HUES48 (cell line): ENCODE measurements around the gene KCNK18.
"Not testable (repeated sequence)": the region's sequence is repeated elsewhere in the genome, so short reads cannot be mapped to it uniquely, and the experiment has no call there.

Experiments
- H3K27ac ChIP-seq: one replicate; pipeline ENCODE4 v1.7.0; 2013; ENCODE audit warnings: low read depth, low read length, inconsistent platforms
- H3K27me3 ChIP-seq: 2 replicates; pipeline ENCODE4 v1.6.1; 2013; ENCODE audit warnings: mild to moderate bottlenecking, low read length; ENCODE audit not compliant: control insufficient read depth, insufficient read depth
- H3K36me3 ChIP-seq: 2 replicates; pipeline ENCODE4 v1.6.1; 2013; ENCODE audit warnings: low read length; ENCODE audit not compliant: control insufficient read depth, insufficient read depth
- H3K4me1 ChIP-seq: 2 replicates; pipeline ENCODE4 v1.6.1; 2013; ENCODE audit warnings: mild to moderate bottlenecking, low read length; ENCODE audit not compliant: control insufficient read depth, insufficient read depth
- H3K4me3 ChIP-seq: 2 replicates; pipeline ENCODE4 v1.5.1; 2013; ENCODE audit warnings: mild to moderate bottlenecking, low read depth, low read length
- H3K9ac ChIP-seq: 2 replicates; pipeline ENCODE4 v1.6.1; 2013; ENCODE audit warnings: mild to moderate bottlenecking, low read depth, low read length, moderate library complexity
- H3K9me3 ChIP-seq: 2 replicates; pipeline ENCODE4 v1.6.1; 2013; ENCODE audit warnings: low read length; ENCODE audit not compliant: control insufficient read depth, insufficient read depth

Gene KCNK18

DNA sequence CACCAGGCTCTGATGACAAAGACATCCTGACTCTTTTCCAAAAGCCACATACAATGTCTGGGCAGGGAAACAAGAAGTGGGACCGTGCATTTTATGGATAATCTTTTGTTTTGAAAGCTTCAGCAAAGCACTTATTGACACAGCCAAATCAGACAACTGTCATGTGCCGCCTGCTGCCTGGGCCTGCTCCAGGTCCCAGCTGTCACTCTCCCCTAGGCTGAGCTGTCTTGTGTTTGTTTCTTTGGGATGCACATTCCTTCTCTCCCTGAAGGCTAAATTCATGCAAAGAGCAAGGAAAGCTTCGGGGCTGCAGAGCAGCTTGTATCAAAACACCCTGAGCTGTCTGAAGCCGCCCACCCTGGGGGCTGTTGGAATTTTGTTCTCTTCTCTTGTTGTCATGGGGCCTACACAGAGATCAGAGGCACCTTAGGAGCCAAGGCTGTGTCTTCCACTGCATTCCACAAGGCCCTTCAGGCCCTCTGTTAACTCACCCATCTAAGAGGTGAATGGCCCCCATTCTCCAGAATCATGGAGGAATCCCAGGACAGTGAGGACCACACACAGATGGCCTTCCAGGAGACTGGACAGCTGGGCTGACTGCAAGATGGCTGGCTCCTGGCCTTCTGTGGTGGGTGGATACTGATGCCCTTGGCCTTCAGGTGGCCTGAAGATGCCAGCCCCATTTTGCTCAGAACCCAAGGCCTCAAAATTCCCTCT, 25.8 kb downstream of the KCNK18 start:
- H3K27me3 ChIP-seq: peaks cover 4% of the 10 kb centered on the region

DNA sequence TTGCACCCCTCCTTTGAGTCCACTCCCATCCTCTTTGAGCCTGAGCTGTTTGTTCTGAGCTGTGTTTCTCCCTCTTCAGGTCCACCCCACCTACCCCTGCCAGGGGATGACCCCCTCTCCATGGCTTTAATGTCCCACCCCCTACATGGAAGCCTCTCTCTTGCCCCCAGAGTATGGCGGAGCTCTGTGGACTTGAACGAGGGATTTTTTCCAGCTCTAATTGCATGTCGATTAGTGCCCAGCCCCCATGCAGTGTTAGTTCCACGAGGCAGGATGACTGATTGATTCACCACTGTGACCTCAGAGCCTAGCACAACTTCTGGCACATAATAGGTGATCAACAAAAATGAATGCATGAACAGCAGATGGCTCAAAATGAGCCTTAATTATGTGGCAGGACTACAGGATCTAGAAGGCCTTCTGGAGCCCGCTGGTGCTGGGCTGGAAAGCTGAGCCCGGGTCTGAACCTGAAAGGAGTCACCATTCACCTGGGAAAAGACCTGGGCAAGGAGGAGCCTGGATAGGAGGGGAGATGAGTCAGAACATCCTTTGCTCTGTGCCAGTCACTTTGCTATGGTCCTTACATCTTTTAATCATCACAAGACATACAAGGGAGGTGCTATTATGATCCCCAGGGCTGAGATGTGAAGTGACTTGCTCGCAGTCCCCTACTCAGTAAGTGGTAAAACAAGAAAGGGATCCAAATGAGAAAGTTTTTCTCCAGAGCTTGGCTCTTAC, 26.6 kb downstream of the KCNK18 start:
- Histone ChIP-seq H3K4me1 (no peaks in the 10 kb centered on the region), H3K9ac (no peak overlapping the region), H3K36me3 (no peaks in the 10 kb centered on the region), H3K4me3 (no peak overlapping the region), H3K27me3 (no peaks in the 10 kb centered on the region), H3K9me3 (no peaks in the 10 kb centered on the region), H3K27ac (no peak overlapping the region)

More for the DNA sequence above, 25.8 kb downstream of the KCNK18 start:
- Histone ChIP-seq H3K4me3 (no peak overlapping the region), H3K4me1 (no peaks in the 10 kb centered on the region), H3K9ac (no peak overlapping the region), H3K27ac (no peak overlapping the region), H3K36me3 (no peaks in the 10 kb centered on the region), H3K9me3 (no peaks in the 10 kb centered on the region)

DNA sequence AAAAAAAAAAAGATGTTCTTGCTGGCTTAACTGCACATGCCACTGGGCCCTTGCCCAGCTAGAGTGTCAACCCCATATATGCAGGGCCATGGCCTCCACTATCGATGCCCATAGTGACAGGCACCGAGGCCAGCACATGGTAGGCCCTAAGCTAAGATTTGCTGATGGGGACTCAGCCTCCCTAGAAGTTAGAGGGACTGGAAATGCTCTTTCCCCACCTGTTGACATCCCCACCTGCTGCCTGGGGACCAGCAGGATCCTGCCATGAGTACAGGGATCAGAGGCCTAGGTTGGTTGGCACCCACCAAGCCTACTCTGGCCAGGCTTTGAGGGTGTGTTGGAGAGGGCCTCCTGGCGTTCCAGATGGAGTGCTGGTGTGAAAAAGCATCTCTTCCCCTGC, 27.6 kb downstream of the KCNK18 start:
- Histone ChIP-seq H3K27ac (no peak overlapping the region), H3K27me3 (no peaks in the 10 kb centered on the region), H3K9me3 (no peaks in the 10 kb centered on the region)

DNA sequence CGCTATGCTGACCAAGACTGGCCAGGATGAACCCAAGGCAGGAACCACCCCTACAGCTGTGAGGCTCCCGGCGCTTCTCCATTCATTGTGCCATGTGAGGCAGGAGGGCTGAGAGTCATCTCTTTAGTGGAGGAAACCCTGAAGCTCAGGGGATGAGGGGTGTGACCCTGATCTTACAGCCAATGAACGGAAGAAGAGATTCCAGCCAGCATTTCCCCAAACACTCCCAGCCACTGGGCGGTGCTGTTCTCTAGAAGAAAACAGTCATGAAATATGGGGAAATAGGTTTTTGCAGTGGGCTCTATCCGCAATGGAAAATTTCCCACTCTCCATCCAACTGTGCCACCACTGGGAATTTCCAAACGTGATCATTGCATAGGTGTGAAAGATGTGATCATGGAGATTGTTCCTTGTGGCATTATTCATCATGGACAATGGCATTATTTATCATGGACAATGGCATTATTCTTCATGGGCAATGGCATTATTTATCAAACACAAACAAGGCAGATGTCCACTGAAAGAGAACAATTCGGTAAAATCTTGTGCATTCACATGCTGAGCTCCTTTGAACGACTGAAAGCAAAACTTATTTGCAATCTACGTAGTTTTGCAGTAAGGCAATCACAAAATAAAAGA, 29.6 kb downstream of the KCNK18 start:
- Histone ChIP-seq H3K27me3 (no peaks in the 10 kb centered on the region), H3K36me3 (no peaks in the 10 kb centered on the region), H3K4me3 (no peak overlapping the region)

More for the DNA sequence above, 27.6 kb downstream of the KCNK18 start:
- Histone ChIP-seq H3K4me1 (no peaks in the 10 kb centered on the region), H3K4me3 (no peak overlapping the region), H3K36me3 (no peaks in the 10 kb centered on the region), H3K9ac (no peak overlapping the region)

DNA sequence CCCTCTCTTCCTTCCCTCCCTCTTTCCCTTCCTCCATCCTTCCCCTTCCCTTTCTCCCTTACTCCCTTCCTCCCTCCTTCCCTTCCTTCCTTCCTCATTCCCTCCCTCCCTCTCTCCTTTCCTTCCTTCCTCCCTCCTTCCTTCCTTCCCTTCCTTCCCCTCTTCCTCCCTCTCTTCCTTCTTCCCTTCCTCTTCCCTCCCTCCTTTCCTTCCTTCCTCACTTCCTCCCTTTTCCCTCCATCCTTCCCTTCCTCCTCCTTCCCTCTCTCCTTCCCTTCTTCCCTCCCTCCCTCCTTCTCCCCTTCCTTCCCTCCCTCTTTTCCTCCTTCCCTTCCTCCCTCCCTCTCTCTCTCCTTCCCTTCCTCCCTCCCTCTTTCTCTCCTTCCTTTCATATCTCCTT, 30.9 kb downstream of the KCNK18 start:
- Histone ChIP-seq H3K9ac (no peak overlapping the region), H3K27me3 (no peaks in the 10 kb centered on the region), H3K9me3 (no peaks in the 10 kb centered on the region), H3K36me3 (no peaks in the 10 kb centered on the region), H3K4me1 (no peaks in the 10 kb centered on the region), H3K4me3 (no peak overlapping the region), H3K27ac (no peak overlapping the region)

More for the DNA sequence above, 29.6 kb downstream of the KCNK18 start:
- Histone ChIP-seq H3K9me3 (no peaks in the 10 kb centered on the region), H3K27ac (no peak overlapping the region), H3K9ac (no peak overlapping the region), H3K4me1 (no peaks in the 10 kb centered on the region)

DNA sequence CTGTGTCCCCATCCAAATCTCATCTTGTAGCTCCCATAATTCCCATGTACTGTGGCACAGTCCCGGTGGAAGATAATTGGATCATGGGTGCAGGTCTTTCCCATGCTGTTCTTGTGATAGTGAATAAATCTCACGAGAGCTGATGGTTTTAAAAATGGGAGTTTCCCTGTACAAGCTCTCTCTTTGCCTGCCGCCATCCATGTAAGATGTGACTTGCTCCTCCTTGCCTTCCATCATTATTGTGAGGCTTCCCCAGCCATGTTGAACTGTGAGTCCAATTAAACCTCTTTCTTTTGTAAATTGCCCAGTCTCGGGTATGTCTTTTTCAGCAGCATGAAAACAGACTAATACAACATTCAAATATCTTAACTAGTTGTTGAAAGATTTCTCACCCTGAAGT, 32.8 kb downstream of the KCNK18 start:
- not testable (repeated sequence) for H3K4me1 ChIP-seq, H3K9ac ChIP-seq, H3K27me3 ChIP-seq, H3K9me3 ChIP-seq, H3K27ac ChIP-seq, H3K36me3 ChIP-seq, H3K4me3 ChIP-seq

DNA sequence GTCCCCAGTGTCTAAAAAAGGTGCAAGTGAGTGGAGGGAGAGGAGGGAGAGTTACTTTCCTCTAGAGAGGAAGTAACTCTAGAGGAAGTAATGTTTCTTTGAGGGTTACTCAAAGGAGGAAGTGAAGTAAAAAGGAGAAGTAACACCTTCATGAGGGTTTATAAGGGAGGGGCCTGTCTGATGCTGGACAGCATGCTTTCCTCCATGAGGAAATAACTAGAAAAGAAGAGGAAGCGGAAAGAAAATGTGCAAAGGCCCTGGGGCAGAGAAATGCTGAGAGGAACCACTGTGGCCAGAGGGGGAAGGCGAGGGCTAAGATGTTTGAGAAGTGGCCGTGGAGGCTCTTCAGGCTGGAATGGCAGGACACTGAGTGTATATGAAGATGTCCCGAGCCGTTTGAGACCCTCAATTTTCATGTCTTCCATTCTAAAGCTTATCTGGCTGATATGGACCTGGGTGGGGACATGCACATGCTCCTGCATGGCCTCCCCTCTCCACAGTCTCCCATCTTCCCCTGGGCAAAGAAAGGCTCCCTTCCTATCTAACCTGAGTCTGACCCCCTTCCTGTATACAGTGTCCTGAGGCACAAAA, 40.2 kb downstream of the KCNK18 start:
- no peaks in the 10 kb centered on the region for H3K36me3 ChIP-seq
- no peaks in the 10 kb centered on the region for H3K4me1 ChIP-seq
- no peaks in the 10 kb centered on the region for H3K9me3 ChIP-seq
- no peak overlapping the region for H3K9ac ChIP-seq
- H3K27me3 ChIP-seq: peaks cover 28% of the 10 kb centered on the region
- no peak overlapping the region for H3K27ac ChIP-seq
- H3K4me3 ChIP-seq: no peak overlapping the region

DNA sequence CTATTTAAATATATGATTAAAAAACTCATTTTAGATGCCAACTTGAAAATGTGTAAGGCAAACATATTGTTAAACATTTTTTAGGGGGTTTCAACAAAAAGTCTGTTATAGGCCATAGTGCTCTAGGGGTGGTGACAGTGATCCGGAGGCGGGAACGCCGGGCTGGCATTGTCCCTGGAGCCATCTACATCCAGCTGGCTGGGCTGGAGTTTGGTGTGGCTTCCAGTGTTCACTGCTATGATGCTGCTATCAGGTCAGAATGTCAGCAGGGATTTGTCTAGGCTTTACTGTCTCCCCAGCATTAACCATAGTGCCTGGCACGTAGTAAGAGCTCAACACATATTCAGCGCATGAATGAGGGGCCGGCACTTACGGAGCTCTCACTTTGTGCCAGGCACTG, 41.8 kb downstream of the KCNK18 start:
- Histone ChIP-seq H3K4me1 (no peaks in the 10 kb centered on the region), H3K4me3 (no peak overlapping the region), H3K36me3 (no peaks in the 10 kb centered on the region), H3K9ac (no peak overlapping the region), H3K9me3 (no peaks in the 10 kb centered on the region), H3K27ac (no peak overlapping the region), H3K27me3 (peaks cover 43% of the 10 kb centered on the region)

DNA sequence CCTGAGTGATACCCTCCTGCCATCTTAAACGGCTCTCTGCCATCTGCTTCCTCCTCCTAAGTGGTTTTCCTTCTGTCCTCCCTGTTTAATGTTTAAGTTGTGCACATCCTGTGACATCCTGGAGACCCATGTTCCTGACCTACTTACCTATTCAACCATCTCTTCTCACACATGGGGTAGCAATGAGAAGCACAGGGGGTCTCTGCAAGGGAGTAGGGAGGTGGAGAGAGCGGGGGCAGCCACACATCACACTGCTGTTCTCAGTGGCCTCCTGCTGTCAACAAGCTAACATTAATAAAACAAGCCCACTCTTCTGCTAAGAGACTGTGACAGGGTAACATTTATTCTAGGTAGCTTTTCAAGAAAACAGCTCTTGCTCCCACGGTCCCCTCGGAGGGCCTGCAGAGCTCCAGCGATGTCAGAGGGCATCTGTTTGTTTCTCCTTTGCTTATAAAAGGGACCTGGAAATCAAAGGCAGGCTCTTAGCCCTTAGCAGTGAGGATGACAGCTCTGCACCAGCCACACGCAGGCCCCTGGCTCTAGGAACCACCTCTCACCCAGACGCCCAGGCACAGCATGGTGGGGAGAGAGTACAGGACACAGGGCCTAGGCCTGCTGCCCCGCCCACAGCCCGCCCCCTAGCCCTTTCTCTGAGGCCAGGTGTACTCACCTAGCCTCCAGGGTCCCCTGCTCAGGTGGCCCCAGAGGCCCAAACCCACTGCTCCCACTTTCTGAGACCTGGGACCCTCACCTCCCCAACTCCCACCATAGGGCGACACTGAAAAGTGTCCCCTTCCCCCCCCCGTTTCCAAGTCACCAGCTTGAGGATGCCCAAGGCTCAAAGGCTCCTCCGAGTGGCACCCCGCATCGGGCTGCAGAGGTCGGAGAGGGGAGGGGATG, 42.7 kb downstream of the KCNK18 start:
- H3K27ac ChIP-seq: no peak overlapping the region
- H3K9me3 ChIP-seq: no peaks in the 10 kb centered on the region

More for the DNA sequence above, 42.7 kb downstream of the KCNK18 start:
- H3K9ac ChIP-seq: no peak overlapping the region
- no peaks in the 10 kb centered on the region for H3K36me3 ChIP-seq
- peaks cover 44% of the 10 kb centered on the region for H3K27me3 ChIP-seq
- H3K4me3 ChIP-seq: peak overlapping the region; percentile 84
- no peaks in the 10 kb centered on the region for H3K4me1 ChIP-seq
